B cell (primary cell): Measurements from ENCODE around the gene CFAP61. TPM values are rescaled to one million over a fixed set of nuclear protein-coding genes. Genes with fewer than 3 reads are reported as not detected.

ENCODE experiments used
- ATAC-seq: fragments of 200-7000 bp; cut with Tn5 transposase; one replicate; pipeline ENCODE4 v1.10.0; 2021; ENCODE audit warnings: low read depth, mild to moderate bottlenecking, moderate number of reproducible peaks, moderate library complexity
- CTCF ChIA-PET: fragments of 350-600 bp; sonication (Branson Sonifier 250); formaldehyde crosslinking; loops from one replicate; lab custom pipeline; 2021; ENCODE audit warnings: antibody characterized with exemption, inconsistent platforms; lab: Charles Lee
- POLR2A ChIA-PET: fragments of 350-600 bp; sonication (Branson Sonifier 250); formaldehyde crosslinking; loops from one replicate; lab custom pipeline; 2021; ENCODE audit warnings: antibody characterized with exemption; lab: Charles Lee
- DNase-seq: peaks from one replicate; pipeline ENCODE4 v3.0.0; 2013
- H2AFZ ChIP-seq: 2 replicates; pipeline ENCODE4 v1.6.1; 2012; ENCODE audit warnings: mild to moderate bottlenecking, low read depth, low read length; ENCODE audit not compliant: insufficient read depth, poor library complexity, severe bottlenecking
- H3K27ac ChIP-seq, 2 donors: 1 replicate in 1 of 2; 2 replicates in 1 of 2; pipeline ENCODE4 v1.5.1; 2012 to 2013; ENCODE audit warnings: low read length in 2 of 2, mild to moderate bottlenecking in 2 of 2, moderate library complexity in 1 of 2
- H3K27me3 ChIP-seq, 4 experiments: fragments of 200-600 bp in 1 of 4; sonication (generic) in 1 of 4; replicated peaks in 1 of 4; 1 replicate in 2 of 4; 2 replicates in 2 of 4; pipeline versions ENCODE4 v1.6.1 to v1.7.0; 2013 to 2016; ENCODE audit warnings: low read length in 3 of 4, mild to moderate bottlenecking in 2 of 4, mixed read lengths in 1 of 4, moderate library complexity in 1 of 4; ENCODE audit not compliant: insufficient read depth in 4 of 4, control insufficient read depth in 3 of 4; ENCODE audit errors: control extremely low read depth in 1 of 4
- H3K36me3 ChIP-seq, 2 experiments: replicated peaks in 1 of 2; 1 replicate in 1 of 2; 2 replicates in 1 of 2; pipeline versions ENCODE4 v1.6.1 to v1.7.1; 2013; ENCODE audit warnings: low read length in 1 of 2; ENCODE audit not compliant: insufficient read depth in 2 of 2, control insufficient read depth in 1 of 2; ENCODE audit errors: control extremely low read depth in 1 of 2, extremely low read depth in 1 of 2
- H3K4me1 ChIP-seq, 2 donors: fragments of 200-600 bp in 1 of 2; sonication (generic) in 1 of 2; 1 replicate in 1 of 2; 2 replicates in 1 of 2; pipeline versions ENCODE4 v1.5.1 to v1.6.1; 2013 to 2017; ENCODE audit warnings: low read length in 2 of 2; ENCODE audit not compliant: control insufficient read depth in 2 of 2, insufficient read depth in 2 of 2
- H3K4me2 ChIP-seq: replicated peaks from 2 replicates; pipeline ENCODE3; 2012; ENCODE audit warnings: mild to moderate bottlenecking, low read depth, low read length; ENCODE audit not compliant: poor library complexity, severe bottlenecking
- H3K4me3 ChIP-seq, 5 experiments: fragments of 200-600 bp in 1 of 5; sonication (generic) in 1 of 5; 1 replicate in 3 of 5; 2 replicates in 2 of 5; pipeline versions ENCODE4 v1.5.1 to v1.7.0; 2011 to 2016; ENCODE audit warnings: low read length in 4 of 5, mild to moderate bottlenecking in 4 of 5, low read depth in 2 of 5, control low read depth in 1 of 5, moderate library complexity in 1 of 5; ENCODE audit not compliant: insufficient read depth in 1 of 5; ENCODE audit errors: control extremely low read depth in 1 of 5, extremely low read depth in 1 of 5
- H3K79me2 ChIP-seq: fragments of 200-600 bp; sonication (generic); one replicate; pipeline ENCODE4 v1.6.0; 2016; ENCODE audit warnings: low read length; ENCODE audit not compliant: control insufficient read depth, insufficient read depth
- H3K9ac ChIP-seq: fragments of 200-600 bp; sonication (generic); 2 replicates; pipeline ENCODE4 v1.6.1; 2017; ENCODE audit warnings: mild to moderate bottlenecking, low read length, moderate library complexity
- H3K9me3 ChIP-seq, 3 donors: one replicate each; pipeline versions ENCODE4 v1.6.1 to v1.7.1; 2013; ENCODE audit warnings: low read length in 2 of 3; ENCODE audit not compliant: control insufficient read depth in 2 of 3, insufficient read depth in 1 of 3; ENCODE audit errors: control extremely low read depth in 1 of 3
- H4K20me1 ChIP-seq: 2 replicates; pipeline ENCODE4 v1.6.0; 2012; ENCODE audit warnings: mild to moderate bottlenecking, low read length; ENCODE audit not compliant: insufficient read depth, control insufficient read depth, poor library complexity, severe bottlenecking
- H3K27ac Mint-ChIP-seq: one replicate; pipeline ENCODE4 v1.8.0; 2021; ENCODE audit warnings: mixed read lengths
- H3K27me3 Mint-ChIP-seq: one replicate; pipeline ENCODE4 v1.8.0; 2021; ENCODE audit warnings: mixed read lengths
- H3K4me1 Mint-ChIP-seq: one replicate; pipeline ENCODE4 v1.8.0; 2021; ENCODE audit warnings: mixed read lengths
- H3K4me3 Mint-ChIP-seq: one replicate; pipeline ENCODE4 v1.8.0; 2021; ENCODE audit warnings: mixed read lengths
- H3K9me3 Mint-ChIP-seq: one replicate; pipeline ENCODE4 v1.8.0; 2022; ENCODE audit warnings: mixed read lengths; ENCODE audit not compliant: insufficient read depth
- CTCF ChIP-seq: fragments of 200-600 bp; IDR thresholded peaks from one replicate; pipeline ENCODE4 v1.8.0; 2022; ENCODE audit warnings: antibody characterized with exemption, mild to moderate bottlenecking
- EZH2 ChIP-seq: IDR thresholded peaks from 2 replicates; pipeline ENCODE4 v1.6.1; 2012; ENCODE audit warnings: borderline replicate concordance, low read depth, mild to moderate bottlenecking, moderate library complexity, low read length; ENCODE audit not compliant: insufficient read depth, poor library complexity, severe bottlenecking
- WGBS: methylation state at CpG from one replicate; pipeline ENCODE4 v1.1.5; 2013; ENCODE audit warnings: missing lambda C conversion rate; ENCODE audit not compliant: insufficient coverage; 5-methylcytosine and 5-hydroxymethylcytosine counted together
- intact Hi-C: fragments of 100-400 bp; cut with micrococcal nuclease; formaldehyde crosslinking; loops from one replicate; pipeline ENCODE4 v1.10.0; 2022
- polyA plus RNA-seq: library from polyadenylated mRNA; depleted of rRNA; stranded (reverse); fragments of >200 nt; gene quantifications from 2 replicates; pipeline ENCODE4 v1.2.3, GENCODE V29; 2012
- total RNA-seq, 2 donors: library from RNA; stranded (reverse); fragments of 120-200 nt in 1 of 2; gene quantifications; 1 replicate in 1 of 2; 2 replicates in 1 of 2; pipeline versions ENCODE4 v1.2.3 to v1.2.4, GENCODE V29; 2013 to 2022

The CFAP61 gene
- total and polyA plus RNA-seq, 2 donors (not counting 1 experiment from before 2014, with no cell fraction given) = not detected

GRCh38 chr20:20188647-20189046 is 136.3 kb downstream of the CFAP61 start:
- Histone ChIP-seq H4K20me1 (no peaks in the 10 kb centered on the region), H3K4me1 (no peaks in the 10 kb centered on the region), H3K27me3 (peaks cover 0 to 3% (median 0%) of the 10 kb centered on the region in 4 experiments), H3K9ac (no peak overlapping the region), H2AFZ (no peak overlapping the region), H3K79me2 (no peaks in the 10 kb centered on the region), H3K36me3 (no peaks in the 10 kb centered on the region), H3K4me2 (no peak overlapping the region), H3K27ac (no peak overlapping the region), H3K9me3 (no peaks in the 10 kb centered on the region), H3K4me3 (no peak overlapping the region)
- Mint-ChIP-seq H3K9me3 (no peaks in the 10 kb centered on the region), H3K4me1 (no peaks in the 10 kb centered on the region), H3K27ac (no peak overlapping the region), H3K27me3 (no peaks in the 10 kb centered on the region), H3K4me3 (no peak overlapping the region)
- ChIA-PET POLR2A (no interaction called here), CTCF (no interaction called here)
- no peak for ATAC-seq
- TF ChIP-seq EZH2 (no peak), CTCF (no peak)
- WGBS = no CpG with 5 or more reads among the region's 1 CpG
- intact Hi-C loops = no loop called here
- DNase-seq = no peak

GRCh38 chr20:20192366-20192765 is 140.0 kb downstream of the CFAP61 start:
- Histone ChIP-seq H3K9me3 (no peaks in the 10 kb centered on the region), H2AFZ (no peak overlapping the region), H3K4me1 (no peaks in the 10 kb centered on the region), H3K27me3 (peaks cover 0 to 6% (median 1%) of the 10 kb centered on the region in 4 experiments), H3K27ac (no peak overlapping the region), H4K20me1 (no peaks in the 10 kb centered on the region), H3K4me2 (no peak overlapping the region), H3K4me3 (no peak overlapping the region), H3K9ac (no peak overlapping the region), H3K36me3 (no peaks in the 10 kb centered on the region), H3K79me2 (no peaks in the 10 kb centered on the region)
- intact Hi-C loops = no loop called here
- 75% methylated on average over 1 of the region's 6 CpGs for WGBS
- TF ChIP-seq CTCF (no peak), EZH2 (no peak)
- peaks cover 1% of the 10 kb centered on the region for H3K27me3 Mint-ChIP-seq
- H3K4me3 Mint-ChIP-seq = no peak overlapping the region
- POLR2A ChIA-PET = no interaction called here
- no peaks in the 10 kb centered on the region for H3K9me3 Mint-ChIP-seq
- DNase-seq (no peak), ATAC-seq (no peak)
- CTCF ChIA-PET = no interaction called here
- no peak overlapping the region for H3K27ac Mint-ChIP-seq
- no peaks in the 10 kb centered on the region for H3K4me1 Mint-ChIP-seq
